ENCODE measurements around the gene THOC2.

The THOC2 gene

GRCh38 chrX:123732670-123733363, at the start of gene THOC2 (continued):
- TF ChIP-seq TCF7L2 (IDR thresholded peaks at IDR 0.05; ENCODE audit: borderline replicate concordance, low read depth, low read length) (no peak), BCL6B (tag by site-specific recombination; IDR thresholded peaks at IDR 0.05) (no peak), ZNF140 (tag by site-specific recombination; IDR thresholded peaks at IDR 0.05) (no peak), ZNF623 (tag by site-specific recombination; IDR thresholded peaks at IDR 0.05) (peak; percentile 6; the same call in 1 of the 2 replicates), BCL11B (tag by site-specific recombination; IDR thresholded peaks at IDR 0.05; ENCODE audit: low read depth) (no peak), ZNF174 (tag by site-specific recombination; IDR thresholded peaks at IDR 0.05) (no peak), ZNF670 (tag by site-specific recombination; IDR thresholded peaks at IDR 0.05; ENCODE audit: low read depth) (no peak), ZNF692 (tag by site-specific recombination; IDR thresholded peaks at IDR 0.05) (peak; percentile 51; the same call in 1 of the 2 replicates), ZNF23 (tag by site-specific recombination; IDR thresholded peaks at IDR 0.05; ENCODE audit: borderline replicate concordance) (no peak), YY2 (tag by site-specific recombination; IDR thresholded peaks at IDR 0.05) (peak; percentile 78), ZFP69B (tag by site-specific recombination; IDR thresholded peaks at IDR 0.05) (no peak), ZFHX2 (tag by site-specific recombination; conservative IDR thresholded peaks at IDR 0.05) (peak; percentile 72), ZNF747 (tag by site-specific recombination; IDR thresholded peaks at IDR 0.05) (no peak), ZNF549 (tag by site-specific recombination; IDR thresholded peaks at IDR 0.05) (no peak), ZNF544 (tag by site-specific recombination; IDR thresholded peaks at IDR 0.05) (no peak), ZNF341 (tag by site-specific recombination; IDR thresholded peaks at IDR 0.05; ENCODE audit: low read depth) (no peak), ZNF585B (tag by site-specific recombination; IDR thresholded peaks at IDR 0.05) (no peak), ZFP41 (tag by site-specific recombination; IDR thresholded peaks at IDR 0.05; ENCODE audit: borderline replicate concordance) (no peak), SP7 (tag by site-specific recombination; IDR thresholded peaks at IDR 0.05) (peak; percentile 72), ZNF416 (tag by site-specific recombination; IDR thresholded peaks at IDR 0.05) (no peak), HOXC10 (CRISPR knock-in tag; IDR thresholded peaks at IDR 0.05) (no peak), ZNF626 (tag by site-specific recombination; IDR thresholded peaks at IDR 0.05) (no peak), ZBTB10 (tag by site-specific recombination; IDR thresholded peaks at IDR 0.05) (no peak), ZNF391 (tag by site-specific recombination; IDR thresholded peaks at IDR 0.05; ENCODE audit: borderline replicate concordance, low read depth) (no peak), OVOL3 (tag by site-specific recombination; IDR thresholded peaks at IDR 0.05) (no peak)
- TF ChIP-seq, protein P1, sequence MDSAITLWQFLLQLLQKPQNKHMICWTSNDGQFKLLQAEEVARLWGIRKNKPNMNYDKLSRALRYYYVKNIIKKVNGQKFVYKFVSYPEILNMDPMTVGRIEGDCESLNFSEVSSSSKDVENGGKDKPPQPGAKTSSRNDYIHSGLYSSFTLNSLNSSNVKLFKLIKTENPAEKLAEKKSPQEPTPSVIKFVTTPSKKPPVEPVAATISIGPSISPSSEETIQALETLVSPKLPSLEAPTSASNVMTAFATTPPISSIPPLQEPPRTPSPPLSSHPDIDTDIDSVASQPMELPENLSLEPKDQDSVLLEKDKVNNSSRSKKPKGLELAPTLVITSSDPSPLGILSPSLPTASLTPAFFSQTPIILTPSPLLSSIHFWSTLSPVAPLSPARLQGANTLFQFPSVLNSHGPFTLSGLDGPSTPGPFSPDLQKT (IDR thresholded peaks at IDR 0.05; ENCODE audit: borderline replicate concordance, low read depth, low read length), result no peak
- TF ChIP-seq, protein P2, sequence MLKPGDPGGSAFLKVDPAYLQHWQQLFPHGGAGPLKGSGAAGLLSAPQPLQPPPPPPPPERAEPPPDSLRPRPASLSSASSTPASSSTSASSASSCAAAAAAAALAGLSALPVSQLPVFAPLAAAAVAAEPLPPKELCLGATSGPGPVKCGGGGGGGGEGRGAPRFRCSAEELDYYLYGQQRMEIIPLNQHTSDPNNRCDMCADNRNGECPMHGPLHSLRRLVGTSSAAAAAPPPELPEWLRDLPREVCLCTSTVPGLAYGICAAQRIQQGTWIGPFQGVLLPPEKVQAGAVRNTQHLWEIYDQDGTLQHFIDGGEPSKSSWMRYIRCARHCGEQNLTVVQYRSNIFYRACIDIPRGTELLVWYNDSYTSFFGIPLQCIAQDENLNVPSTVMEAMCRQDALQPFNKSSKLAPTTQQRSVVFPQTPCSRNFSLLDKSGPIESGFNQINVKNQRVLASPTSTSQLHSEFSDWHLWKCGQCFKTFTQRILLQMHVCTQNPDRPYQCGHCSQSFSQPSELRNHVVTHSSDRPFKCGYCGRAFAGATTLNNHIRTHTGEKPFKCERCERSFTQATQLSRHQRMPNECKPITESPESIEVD (tag by site-specific recombination; IDR thresholded peaks at IDR 0.05), result no peak
- TF ChIP-seq, protein P3, sequence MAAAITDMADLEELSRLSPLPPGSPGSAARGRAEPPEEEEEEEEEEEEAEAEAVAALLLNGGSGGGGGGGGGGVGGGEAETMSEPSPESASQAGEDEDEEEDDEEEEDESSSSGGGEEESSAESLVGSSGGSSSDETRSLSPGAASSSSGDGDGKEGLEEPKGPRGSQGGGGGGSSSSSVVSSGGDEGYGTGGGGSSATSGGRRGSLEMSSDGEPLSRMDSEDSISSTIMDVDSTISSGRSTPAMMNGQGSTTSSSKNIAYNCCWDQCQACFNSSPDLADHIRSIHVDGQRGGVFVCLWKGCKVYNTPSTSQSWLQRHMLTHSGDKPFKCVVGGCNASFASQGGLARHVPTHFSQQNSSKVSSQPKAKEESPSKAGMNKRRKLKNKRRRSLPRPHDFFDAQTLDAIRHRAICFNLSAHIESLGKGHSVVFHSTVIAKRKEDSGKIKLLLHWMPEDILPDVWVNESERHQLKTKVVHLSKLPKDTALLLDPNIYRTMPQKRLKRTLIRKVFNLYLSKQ (tag by site-specific recombination; IDR thresholded peaks at IDR 0.05; ENCODE audit: borderline replicate concordance), result no peak

Measured in HEK293 (cell line).